Cardiac fibroblast (primary cell): Measurements from ENCODE around the gene PSORS1C2.

Experiments used
- DNase-seq, 2 donors: peaks; one replicate each; pipeline versions ENCODE4 v3.0.0 to v3.0.0-alpha.2; 2010; ENCODE audit warnings: low read depth in 2 of 2
- H3K4me3 ChIP-seq, 2 donors: replicated peaks in 1 of 2; 1 replicate in 1 of 2; 2 replicates in 1 of 2; pipeline ENCODE4 v1.5.1; 2011; ENCODE audit warnings: low read depth in 2 of 2, low read length in 2 of 2, mild to moderate bottlenecking in 2 of 2, moderate library complexity in 1 of 2
- CTCF ChIP-seq: IDR thresholded peaks from one replicate; pipeline ENCODE4 v1.5.1; 2011; ENCODE audit warnings: low read depth, mild to moderate bottlenecking, low read length, inconsistent platforms

The PSORS1C2 gene

DNA sequence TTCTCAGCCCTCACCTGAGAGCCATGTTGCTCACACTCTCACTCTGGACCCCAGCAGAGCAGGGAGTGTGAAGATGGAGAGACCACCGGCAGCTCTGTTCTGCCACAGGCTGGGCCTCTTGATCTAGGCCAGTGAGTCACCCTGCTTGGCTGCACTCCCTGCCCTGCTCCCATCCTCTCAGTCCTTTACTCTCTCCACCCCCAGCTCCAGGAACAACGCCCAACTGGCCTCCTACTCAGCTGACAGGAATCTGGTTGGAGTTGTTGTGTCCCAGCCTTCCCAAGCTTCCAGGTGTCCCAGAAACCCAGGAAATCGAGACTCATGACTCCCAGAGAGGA, 24.4 kb downstream of the PSORS1C2 start, which contains the start of gene PSORS1C1:
Gene PSORS1C1 (plus strand): TSS at position 260 of the 338 bp plus-strand sequence. CDS start 14,833 bp downstream, outside the sequence.
- peak within 1 kb of the TSS; percentile 27 to 39 for H3K4me3 ChIP-seq
- no peak for TF ChIP-seq CTCF
- DNase-seq: peak; percentile 93 to 94

- peak; percentile 19 to 47 for DNase-seq
- peak overlapping the region in 1 of 2 donors; percentile 39 for H3K4me3 ChIP-seq
- TF ChIP-seq CTCF: no peak
Measured at GRCh38 chr6:31113861-31114540, 24.9 kb downstream of the PSORS1C2 start.

DNA sequence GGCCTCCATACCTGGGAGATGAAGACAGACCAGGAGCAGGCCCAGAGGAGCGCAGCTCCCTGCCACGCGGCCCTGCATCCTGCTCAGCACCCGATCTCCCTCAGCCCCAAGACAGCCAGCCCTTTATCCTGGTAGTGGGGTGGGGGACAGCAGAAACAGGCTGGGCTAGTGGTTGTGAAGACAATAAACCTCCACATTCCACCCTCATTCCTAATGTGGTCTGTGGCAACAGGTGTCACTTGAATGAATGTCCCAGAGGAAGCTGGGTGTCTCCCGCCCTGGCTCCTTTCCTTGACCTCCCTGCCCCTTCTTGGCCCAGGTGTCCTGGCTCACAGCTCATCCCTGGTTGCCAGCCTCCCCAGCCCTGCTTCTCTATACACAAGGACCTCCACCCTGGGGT, 26.4 kb downstream of the PSORS1C2 start, which contains the start of gene C6orf15:
Gene C6orf15 (minus strand): TSS at position 98 of the 400 bp plus-strand sequence. CDS start 20 bp downstream, at position 78.
- no peak for TF ChIP-seq CTCF
- DNase-seq: no peak
- H3K4me3 ChIP-seq: no peak within 1 kb of the TSS

- no peak overlapping the region for H3K4me3 ChIP-seq
- no peak for DNase-seq
- no peak for TF ChIP-seq CTCF
Measured at GRCh38 chr6:31111712-31112111, 27.2 kb downstream of the PSORS1C2 start.

DNA sequence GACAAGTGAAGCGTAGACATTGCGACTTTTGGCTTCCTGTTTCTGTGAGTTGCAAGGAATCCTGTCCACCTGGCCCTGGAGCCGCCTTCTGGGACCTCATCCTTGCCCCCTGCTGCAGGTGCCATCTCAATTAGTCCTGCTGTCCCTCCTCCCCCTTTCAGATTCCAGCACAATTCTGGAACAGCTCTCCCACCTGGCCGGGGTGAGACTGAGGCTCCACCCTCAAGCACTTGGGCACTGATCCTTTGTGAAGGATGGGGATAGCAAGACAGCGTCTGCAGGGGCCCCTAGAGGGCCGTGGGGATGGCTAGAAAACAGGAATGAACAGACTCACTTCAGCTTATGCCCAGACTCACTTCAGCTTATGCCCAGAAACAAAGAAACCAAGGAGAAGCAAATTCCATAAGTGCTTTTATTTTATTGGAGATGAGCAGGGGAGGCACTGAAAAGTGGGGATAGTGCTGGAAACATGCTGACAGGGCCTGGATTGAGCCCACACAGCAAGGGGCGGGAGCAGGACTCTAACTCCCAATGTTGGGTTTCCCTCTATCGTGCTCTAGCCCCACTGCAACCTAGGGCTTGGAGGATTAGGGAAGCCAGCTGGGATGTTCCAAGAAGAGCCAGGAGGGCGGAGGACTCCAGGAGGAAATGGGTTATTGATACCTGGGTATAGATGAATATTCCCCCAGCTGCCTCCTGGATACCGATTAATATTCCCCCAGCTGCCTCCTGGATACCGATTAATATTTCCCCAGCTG, 27.9 kb downstream of the PSORS1C2 start:
- no peak for TF ChIP-seq CTCF
- no peak for DNase-seq
- H3K4me3 ChIP-seq: no peak overlapping the region

DNA sequence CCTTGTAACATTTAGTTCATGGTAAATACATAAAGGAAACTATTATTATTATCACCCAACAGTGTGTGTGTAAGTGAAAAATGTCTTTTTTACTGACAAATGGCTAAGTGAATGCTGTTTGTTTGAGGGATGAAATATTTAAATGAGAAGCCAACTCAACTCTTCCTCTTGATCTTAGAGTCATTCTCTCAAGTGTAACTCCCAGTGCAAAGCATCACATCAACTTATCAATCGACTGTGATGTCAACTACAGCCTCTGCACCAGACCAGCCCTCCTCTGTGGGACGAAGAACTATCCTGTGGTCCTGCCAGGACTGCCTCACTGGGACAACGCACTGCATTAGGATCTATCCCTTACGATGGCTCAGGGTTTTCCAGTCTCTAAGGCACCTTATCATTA, 31.8 kb downstream of the PSORS1C2 start:
- no peak overlapping the region for H3K4me3 ChIP-seq
- DNase-seq: no peak
- TF ChIP-seq CTCF: no peak
